HepG2 (cell line): Measurements from ENCODE around the gene HEXA. TPM values are rescaled to one million over a fixed set of nuclear protein-coding genes. Genes with fewer than 3 reads are reported as not detected.

Experiments used
- ATAC-seq: fragments of 200-7000 bp; cut with Tn5 transposase; 3 replicates; pipeline ENCODE4 v1.9.1; 2020; ENCODE audit warnings: mild to moderate bottlenecking, moderate library complexity
- BruUV-seq: library from RNA; stranded (reverse); fragments of 400-500 nt; replicated peaks from 2 replicates; lab custom pipeline; 2021; lab: Mats Ljungman, UMichigan
- CTCF ChIA-PET: fragments of 300-600 bp; formaldehyde crosslinking; extraction: SDS; loops from one replicate; lab custom pipeline; 2021; ENCODE audit warnings: low total read pairs, inconsistent platforms, low intra/inter-chr PET ratio; lab: Yijun Ruan, JAX
- POLR2A ChIA-PET: fragments of 350-600 bp; sonication (Branson Sonifier 250); formaldehyde crosslinking; loops from one replicate; lab custom pipeline; 2020; ENCODE audit warnings: antibody characterized with exemption, inconsistent platforms; lab: Yijun Ruan, JAX
- DNase-seq: peaks from one replicate; pipeline ENCODE4 v3.0.0-alpha.2; 2015; ENCODE audit warnings: low spot score
- FAIRE-seq: peaks from 3 replicates; lab custom pipeline; 2011; peaks lifted over from hg19 to GRCh38; lab: Jason Lieb, UNC
- H2AFZ ChIP-seq: one replicate; pipeline ENCODE4 v1.6.1; 2011; ENCODE audit warnings: low read length, inconsistent platforms
- H3K27ac ChIP-seq: fragments of 300-600 bp; 3 replicates; pipeline ENCODE4 v1.8.0; 2011; ENCODE audit warnings: mixed run types, mild to moderate bottlenecking, mixed read lengths, low read length, inconsistent platforms; ENCODE audit not compliant: insufficient read depth; ENCODE audit errors: extremely low read length
- H3K27me3 ChIP-seq, 2 experiments: fragments of 200-600 bp in 1 of 2; 2 replicates in 1 of 2; 3 replicates in 1 of 2; pipeline versions ENCODE4 v1.6.0 to v1.8.0; 2011; ENCODE audit warnings: low read length in 2 of 2, mild to moderate bottlenecking in 2 of 2, moderate library complexity in 2 of 2, inconsistent platforms in 1 of 2; ENCODE audit not compliant: insufficient read depth in 2 of 2, control insufficient read depth in 1 of 2
- H3K36me3 ChIP-seq, 2 experiments: fragments of 200-600 bp in 1 of 2; replicated peaks in 1 of 2; 2 replicates in 1 of 2; 3 replicates in 1 of 2; pipeline versions ENCODE4 v1.5.1 to v1.8.0; 2011; ENCODE audit warnings: low read length in 2 of 2, inconsistent platforms in 1 of 2; ENCODE audit not compliant: insufficient read depth in 2 of 2, control insufficient read depth in 1 of 2
- H3K4me1 ChIP-seq: 2 replicates; pipeline ENCODE4 v1.5.1; 2012; ENCODE audit warnings: low read length, inconsistent platforms; ENCODE audit not compliant: insufficient read depth
- H3K4me2 ChIP-seq: 2 replicates; pipeline ENCODE4 v1.6.0; 2011; ENCODE audit warnings: low read depth, low read length, inconsistent platforms
- H3K4me3 ChIP-seq, 3 experiments: fragments of 200-600 bp in 1 of 3; sonication (generic), shearing (Covaris generic) in 1 of 3; replicated peaks in 1 of 3; 2 replicates each; pipeline ENCODE4 v1.5.1; 2011 to 2016; ENCODE audit warnings: low read length in 3 of 3, inconsistent platforms in 2 of 3, low read depth in 2 of 3, mild to moderate bottlenecking in 2 of 3, control low read depth in 1 of 3, mixed read lengths in 1 of 3; ENCODE audit not compliant: insufficient read depth in 1 of 3
- H3K79me2 ChIP-seq: one replicate; pipeline ENCODE4 v1.6.1; 2011; ENCODE audit warnings: low read length, inconsistent platforms; ENCODE audit not compliant: insufficient read depth
- H3K9ac ChIP-seq: 2 replicates; pipeline ENCODE4 v1.6.0; 2011; ENCODE audit warnings: mild to moderate bottlenecking, low read depth, low read length, inconsistent platforms; ENCODE audit not compliant: insufficient read depth
- H3K9me3 ChIP-seq: 2 replicates; pipeline ENCODE4 v1.5.1; 2012; ENCODE audit warnings: mild to moderate bottlenecking, low read length
- H4K20me1 ChIP-seq: 2 replicates; pipeline ENCODE4 v1.6.0; 2011; ENCODE audit warnings: inconsistent platforms, mild to moderate bottlenecking, low read length, moderate library complexity; ENCODE audit not compliant: insufficient read depth
- ARID5B ChIP-seq: IDR thresholded peaks from 2 replicates; pipeline ENCODE4 v1.4.0; 2020; ENCODE audit warnings: mild to moderate bottlenecking, missing genetic modification reagents
- DMAP1 ChIP-seq: IDR thresholded peaks from 2 replicates; pipeline ENCODE4 v1.6.1; 2016
- EP300 ChIP-seq, 3 experiments: sonication (generic) in 1 of 3; formaldehyde crosslinking in 1 of 3; IDR thresholded peaks; 2 replicates each; pipeline versions ENCODE4 v1.5.1 to v1.6.1; 2011 to 2020; ENCODE audit warnings: low read depth in 2 of 3, low read length in 2 of 3, borderline replicate concordance in 1 of 3, improper control_type of control experiment in 1 of 3, mild to moderate bottlenecking in 1 of 3, missing genetic modification reagents in 1 of 3, moderate library complexity in 1 of 3
- MIXL1 ChIP-seq: IDR thresholded peaks from 2 replicates; pipeline ENCODE4 v1.6.1; 2016
- NCOR1 ChIP-seq: fragments of 200-600 bp; sonication (generic); IDR thresholded peaks from 2 replicates; pipeline ENCODE4 v1.7.0; 2017; ENCODE audit warnings: antibody characterized with exemption, low read length, borderline replicate concordance
- PBX3 ChIP-seq: sonication (generic); formaldehyde crosslinking; IDR thresholded peaks from 2 replicates; pipeline ENCODE4 v1.8.1; 2023; ENCODE audit warnings: missing genetic modification reagents, inconsistent platforms, borderline replicate concordance
- RERE ChIP-seq: IDR thresholded peaks from 2 replicates; pipeline ENCODE4 v1.6.1; 2016; ENCODE audit warnings: low read depth, missing genetic modification reagents, missing compliant biosample characterization
- SMAD3 ChIP-seq: sonication (generic); formaldehyde crosslinking; IDR thresholded peaks from 2 replicates; pipeline ENCODE4 v1.4.0; 2020; ENCODE audit warnings: missing genetic modification reagents
- WGBS: methylation state at CpG from one replicate; pipeline ENCODE4 v1.1.6; 2017; ENCODE audit warnings: low lambda C conversion rate; 5-methylcytosine and 5-hydroxymethylcytosine counted together
- in situ Hi-C: cut with HindIII; loops from 2 replicates; pipeline ENCODE4 v1.10.0; 2017; ENCODE audit warnings: low pct_unique_long_range_greater_than_20kb; ENCODE audit not compliant: extremely low pct_ligation_motif_present
- intact Hi-C: fragments of 100-400 bp; cut with micrococcal nuclease; formaldehyde crosslinking; loops from one replicate; pipeline ENCODE4 v1.10.0; 2022; ENCODE audit not compliant: unreplicated experiment
- polyA plus RNA-seq, 8 experiments: library from polyadenylated mRNA; depleted of rRNA in 3 of 8; stranded (reverse) in 7 of 8; unstranded in 1 of 8; fragments of >200 nt; fragmentation: Illumina TruSeq in 4 of 8; extraction: Trizol in 4 of 8; gene quantifications; 2 replicates each; pipeline versions ENCODE4 v1.2.1 to v1.2.3, GENCODE V29; 2011 to 2016; ENCODE audit warnings: low read depth in 4 of 8, missing spikeins in 1 of 8, mixed read lengths in 1 of 8; ENCODE audit not compliant: insufficient read depth in 1 of 8
- total RNA-seq, 5 experiments: library from RNA; depleted of rRNA; stranded (reverse); fragments of >200 nt; fragmentation: Illumina TruSeq; extraction: Trizol; gene quantifications; 2 replicates each; pipeline ENCODE4 v1.2.3, GENCODE V29; 2016; ENCODE audit warnings: low read depth in 1 of 5

Gene HEXA
- total and polyA plus RNA-seq, 2 of the 13 experiments (the other 11 are each of a cell fraction or from before 2014, with no cell fraction given), result 106 to 219 TPM

DNA sequence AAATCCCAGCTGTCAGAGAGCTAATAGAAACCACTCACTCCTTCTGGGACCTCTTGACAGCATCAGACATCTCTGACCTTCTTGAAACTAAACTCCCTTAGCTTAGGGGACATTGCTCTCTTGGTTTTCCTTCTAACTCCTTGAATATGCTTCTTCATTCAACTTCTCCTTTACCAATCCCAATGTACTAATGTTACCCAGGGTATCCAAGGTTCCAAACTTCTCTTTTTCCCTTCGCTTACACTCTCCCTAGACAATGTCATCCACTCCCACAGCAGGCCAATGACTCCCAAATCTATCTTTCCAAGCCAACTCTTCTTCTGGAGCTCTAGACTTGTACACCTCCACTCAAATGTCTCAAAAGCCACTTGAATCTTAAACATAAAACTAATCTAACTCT, 14.6 kb downstream of the HEXA start:
- H3K36me3 ChIP-seq, result peaks cover 8 to 26% of the 10 kb centered on the region in 2 experiments; a peak in 4 of 5 replicates
- POLR2A ChIA-PET, result interaction anchor here (0.9 to 1.3 kb wide), 2 partner anchors 9 to 14 kb away, joined by 3 read pairs; partner anchors contain the start of gene HEXA
- H3K4me1 ChIP-seq, result peaks cover 27% of the 10 kb centered on the region
- CTCF ChIA-PET, result no interaction called here
- 97% methylated on average over 1 of the region's 1 CpG for WGBS
- no TSS peak for BruUV-seq
- no peak for DNase-seq
- no peak for TF ChIP-seq RERE (CRISPR knock-in tag)
- no peak for TF ChIP-seq NCOR1
- TF ChIP-seq MIXL1 (CRISPR knock-in tag), result no peak
- no peak for TF ChIP-seq DMAP1
- TF ChIP-seq ARID5B (CRISPR knock-in tag), result no peak
- TF ChIP-seq PBX3, result no peak
- no peak for TF ChIP-seq EP300 (IDR thresholded peaks at IDR 0.05; ENCODE audit: low read depth in 2 of 2, low read length in 2 of 2)
- TF ChIP-seq EP300 (CRISPR knock-in tag; IDR thresholded peaks at IDR 0.05; ENCODE audit: borderline replicate concordance), result no peak
- TF ChIP-seq SMAD3, result no peak
- TF ChIP-seq, all 625 proteins: peak for 0
- Histone ChIP-seq H3K27ac (no peak overlapping the region), H2AFZ (no peak overlapping the region), H3K79me2 (peaks cover 50% of the 10 kb centered on the region), H3K9ac (no peak overlapping the region), H3K4me2 (no peak overlapping the region), H3K9me3 (no peaks in the 10 kb centered on the region), H3K4me3 (no peak overlapping the region), H4K20me1 (no peaks in the 10 kb centered on the region), H3K27me3 (no peaks in the 10 kb centered on the region)
- FAIRE-seq (no peak), ATAC-seq (no peak)
- intact Hi-C loops, result no loop called here
- in situ Hi-C loops, result no loop called here
